Activated CD8-positive, alpha-beta T cell treated with anti-CD3 and anti-CD28 coated beads for 36 hours (primary cell): ENCODE results near the gene BCKDHB. TPM values are rescaled to one million over a fixed set of nuclear protein-coding genes. Genes with fewer than 3 reads are reported as not detected.
"Not testable (repeated sequence)": the region's sequence is repeated elsewhere in the genome, so short reads cannot be mapped to it uniquely, and the experiment has no call there.

ENCODE experiments used
- ATAC-seq: fragments of 200-7000 bp; cut with Tn5 transposase; one replicate; pipeline ENCODE4 v1.10.0; 2021; ENCODE audit warnings: mild to moderate bottlenecking, moderate library complexity
- CTCF ChIA-PET: fragments of 350-600 bp; sonication (Branson Sonifier 250); formaldehyde crosslinking; loops from one replicate; lab custom pipeline; 2021; ENCODE audit warnings: antibody characterized with exemption; lab: Charles Lee
- POLR2A ChIA-PET: fragments of 350-600 bp; sonication (Branson Sonifier 250); formaldehyde crosslinking; loops from one replicate; lab custom pipeline; 2021; ENCODE audit warnings: antibody characterized with exemption; lab: Charles Lee
- DNase-seq: peaks from one replicate; pipeline ENCODE4 v3.0.0-alpha.2; 2020
- H3K27ac Mint-ChIP-seq: one replicate; pipeline ENCODE4 v1.8.0; 2021; ENCODE audit warnings: mild to moderate bottlenecking, mixed read lengths
- H3K27me3 Mint-ChIP-seq: one replicate; pipeline ENCODE4 v1.8.0; 2021; ENCODE audit warnings: mixed read lengths
- H3K36me3 Mint-ChIP-seq: one replicate; pipeline ENCODE4 v1.8.0; 2021; ENCODE audit warnings: low read depth, mixed read lengths
- H3K4me1 Mint-ChIP-seq: one replicate; pipeline ENCODE4 v1.8.0; 2021; ENCODE audit warnings: low read depth, mixed read lengths
- H3K4me3 Mint-ChIP-seq: one replicate; pipeline ENCODE4 v1.8.0; 2021; ENCODE audit warnings: mild to moderate bottlenecking, moderate library complexity, mixed read lengths
- H3K9me3 Mint-ChIP-seq: one replicate; pipeline ENCODE4 v1.8.0; 2021; ENCODE audit warnings: mixed read lengths
- CTCF ChIP-seq: fragments of 200-600 bp; IDR thresholded peaks from one replicate; pipeline ENCODE4 v1.8.0; 2022; ENCODE audit warnings: antibody characterized with exemption, mild to moderate bottlenecking
- intact Hi-C: fragments of 100-400 bp; cut with micrococcal nuclease; formaldehyde crosslinking; loops from one replicate; pipeline ENCODE4 v1.10.0; 2022
- total RNA-seq, 2 experiments: library from RNA; stranded (reverse); gene quantifications; one replicate each; pipeline ENCODE4 v1.2.3, GENCODE V29; 2021

BCKDHB gene
- total RNA-seq, 2 experiments from 2014 or later = 17.8 to 19.3 TPM

- Mint-ChIP-seq H3K4me1 (no peaks in the 10 kb centered on the region), H3K27ac (no peak overlapping the region), H3K4me3 (no peak overlapping the region), H3K27me3 (no peaks in the 10 kb centered on the region), H3K9me3 (peaks cover 25% of the 10 kb centered on the region), H3K36me3 (peaks cover 22% of the 10 kb centered on the region)
- CTCF ChIA-PET = no interaction called here
- TF ChIP-seq CTCF = no peak
- ATAC-seq = no peak
- POLR2A ChIA-PET = no interaction called here
- no peak for DNase-seq
- intact Hi-C loops = no loop called here
Measured at GRCh38 chr6:80289727-80290126, 183.3 kb downstream of the BCKDHB start.

- H3K27ac Mint-ChIP-seq, H3K27me3 Mint-ChIP-seq, H3K4me3 Mint-ChIP-seq, ATAC-seq, DNase-seq, CTCF ChIA-PET, intact Hi-C loops, POLR2A ChIA-PET, H3K4me1 Mint-ChIP-seq: not testable (repeated sequence)
- Mint-ChIP-seq H3K9me3 (peaks cover 32% of the 10 kb centered on the region), H3K36me3 (peaks cover 33% of the 10 kb centered on the region)
Measured at GRCh38 chr6:80294531-80294930, 188.1 kb downstream of the BCKDHB start.

DNA sequence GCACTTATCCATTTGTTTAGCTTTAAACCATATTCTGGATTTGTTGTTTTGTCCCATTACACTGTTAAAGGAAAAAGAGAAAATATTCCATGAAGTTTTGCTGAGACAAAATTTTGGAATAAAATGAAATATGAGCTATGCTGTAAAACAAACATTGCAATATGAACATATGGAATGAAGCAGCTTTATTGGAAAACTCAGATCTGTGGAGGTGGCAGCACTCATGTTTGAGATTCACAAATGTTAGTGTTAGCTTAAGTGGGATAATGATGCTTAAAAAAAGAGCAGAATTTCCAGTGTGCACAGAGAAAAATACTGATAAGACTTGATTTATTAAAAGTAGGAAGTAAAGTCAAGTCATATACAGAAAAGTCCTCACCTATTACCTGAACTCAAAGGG, 196.2 kb downstream of the BCKDHB start:
- Mint-ChIP-seq H3K27me3 (no peaks in the 10 kb centered on the region), H3K27ac (no peak overlapping the region), H3K9me3 (peaks cover 4% of the 10 kb centered on the region), H3K36me3 (peaks cover 5% of the 10 kb centered on the region), H3K4me1 (no peaks in the 10 kb centered on the region), H3K4me3 (no peak overlapping the region)
- no peak for TF ChIP-seq CTCF
- CTCF ChIA-PET = no interaction called here
- ATAC-seq (no peak), DNase-seq (no peak)
- intact Hi-C loops = no loop called here
- POLR2A ChIA-PET = no interaction called here

GRCh38 chr6:80304014-80304413, 197.5 kb downstream of the BCKDHB start:
- no peaks in the 10 kb centered on the region for H3K27me3 Mint-ChIP-seq
- H3K4me1 Mint-ChIP-seq = no peaks in the 10 kb centered on the region
- H3K36me3 Mint-ChIP-seq = peaks cover 5% of the 10 kb centered on the region
- H3K9me3 Mint-ChIP-seq = peaks cover 4% of the 10 kb centered on the region
- intact Hi-C loops = no loop called here
- ATAC-seq (no peak), DNase-seq (no peak)
- no peak overlapping the region for H3K4me3 Mint-ChIP-seq
- ChIA-PET CTCF (interaction anchor here (1.3 kb wide), 1 partner anchor 10 kb away, joined by 3 read pairs; no protein-coding TSS in a partner anchor), POLR2A (no interaction called here)
- H3K27ac Mint-ChIP-seq = no peak overlapping the region
- TF ChIP-seq CTCF = no peak

DNA sequence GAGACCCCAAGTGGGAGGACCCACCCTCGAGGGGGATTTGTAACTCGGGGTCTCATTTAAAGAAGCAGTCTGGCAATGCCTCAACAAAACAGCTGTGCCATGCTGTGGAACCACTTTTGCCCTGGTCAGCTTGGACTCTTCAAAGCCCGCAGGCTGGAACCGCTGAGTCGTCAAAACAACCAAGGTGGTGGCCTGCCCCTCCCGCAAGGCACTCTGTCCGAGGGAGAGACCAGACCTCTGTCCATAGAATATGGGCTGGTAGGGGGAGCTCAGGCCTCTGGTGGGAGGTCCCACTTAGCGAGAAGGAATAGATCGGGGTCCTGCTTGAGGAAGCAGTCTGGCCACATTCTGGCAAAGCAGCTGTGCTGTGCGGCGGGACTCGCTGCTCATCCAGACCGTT, 208.1 kb downstream of the BCKDHB start:
- POLR2A ChIA-PET = no interaction called here
- no peaks in the 10 kb centered on the region for H3K27me3 Mint-ChIP-seq
- CTCF ChIA-PET = interaction anchor here (1.0 kb wide), 1 partner anchor 10 kb away, joined by 3 read pairs; no protein-coding TSS in a partner anchor
- ATAC-seq (no peak), DNase-seq (no peak)
- H3K9me3 Mint-ChIP-seq = peaks cover 12% of the 10 kb centered on the region
- H3K27ac Mint-ChIP-seq = no peak overlapping the region
- H3K36me3 Mint-ChIP-seq = peaks cover 14% of the 10 kb centered on the region
- intact Hi-C loops = no loop called here
- no peaks in the 10 kb centered on the region for H3K4me1 Mint-ChIP-seq
- no peak overlapping the region for H3K4me3 Mint-ChIP-seq
- no peak for TF ChIP-seq CTCF
